NCI-H2081 (cell line): ENCODE results near the gene E2F4.

ENCODE experiments used
- DNase-seq, 2 experiments: peaks; one replicate each; lab custom pipeline; 2025; lab: John Stamatoyannopoulos, UW

The E2F4 gene

GRCh38 chr16:67208154-67208896 is 16.4 kb downstream of the E2F4 start:
- no peak for DNase-seq

- no peak for DNase-seq
Measured at GRCh38 chr16:67209565-67209964, 17.6 kb downstream of the E2F4 start.

GRCh38 chr16:67210069-67210937 is 18.3 kb downstream of the E2F4 start:
- no peak for DNase-seq

GRCh38 chr16:67211674-67212073 is 19.7 kb downstream of the E2F4 start:
- DNase-seq = no peak

- DNase-seq = no peak
Measured at GRCh38 chr16:67212766-67213165, 20.8 kb downstream of the E2F4 start.

GRCh38 chr16:67213197-67214019 is 21.5 kb downstream of the E2F4 start:
- no peak for DNase-seq

GRCh38 chr16:67215706-67216105 is 23.8 kb downstream of the E2F4 start:
- no peak for DNase-seq

GRCh38 chr16:67216612-67217490 is 24.9 kb downstream of the E2F4 start:
- no peak for DNase-seq

- DNase-seq = no peak
Measured at GRCh38 chr16:67223992-67224391, 32.0 kb downstream of the E2F4 start.

- DNase-seq = no peak
Measured at GRCh38 chr16:67226295-67226803, 34.4 kb downstream of the E2F4 start.

GRCh38 chr16:67226804-67227566 is 35.0 kb downstream of the E2F4 start, which contains the start of gene TMEM208:
TMEM208 (plus strand) TSS chr16:67227130; CDS start chr16:67227219, 89 bp downstream.
- peak; percentile 92 to 95 for DNase-seq

GRCh38 chr16:67227567-67227921 is 35.6 kb downstream of the E2F4 start:
- DNase-seq = no peak

GRCh38 chr16:67228034-67228785 is 36.3 kb downstream of the E2F4 start:
- no peak for DNase-seq

- DNase-seq = no peak
Measured at GRCh38 chr16:67228905-67229304, 37.0 kb downstream of the E2F4 start.

GRCh38 chr16:67229906-67230808 is 38.2 kb downstream of the E2F4 start:
- no peak for DNase-seq

- DNase-seq = no peak
Measured at GRCh38 chr16:67230809-67231660, 39.1 kb downstream of the E2F4 start.

- DNase-seq = no peak
Measured at GRCh38 chr16:67233596-67233995, 41.6 kb downstream of the E2F4 start.

- DNase-seq = no peak
Measured at GRCh38 chr16:67234180-67234597, 42.2 kb downstream of the E2F4 start.
